CD14-positive monocyte (primary cell): ENCODE data around the gene STX8. TPM values are rescaled to one million over a fixed set of nuclear protein-coding genes. Genes with fewer than 3 reads are reported as not detected.

Experiments
- DNase-seq, 3 donors: peaks; one replicate each; pipeline ENCODE4 v3.0.0-alpha.2; 2011 to 2022
- H2AFZ ChIP-seq: 2 replicates; pipeline ENCODE4 v1.6.0; 2012; ENCODE audit warnings: mild to moderate bottlenecking, low read depth, low read length, inconsistent platforms; ENCODE audit not compliant: insufficient read depth, poor library complexity, severe bottlenecking
- H3K27ac ChIP-seq, 2 donors: 1 replicate in 1 of 2; 2 replicates in 1 of 2; pipeline ENCODE4 v1.5.1; 2012 to 2013; ENCODE audit warnings: low read length in 2 of 2, control low read depth in 1 of 2, inconsistent platforms in 1 of 2, low read depth in 1 of 2, mild to moderate bottlenecking in 1 of 2
- H3K27me3 ChIP-seq, 2 donors: one replicate each; pipeline versions ENCODE4 v1.6.0 to v1.6.1; 2011 to 2013; ENCODE audit warnings: low read length in 2 of 2; ENCODE audit not compliant: control insufficient read depth in 2 of 2, insufficient read depth in 2 of 2
- H3K36me3 ChIP-seq, 2 donors: replicated peaks in 1 of 2; 1 replicate in 1 of 2; 2 replicates in 1 of 2; pipeline versions ENCODE4 v1.5.1 to v1.6.1; 2012 to 2013; ENCODE audit warnings: low read length in 2 of 2, control low read depth in 1 of 2, inconsistent platforms in 1 of 2, mild to moderate bottlenecking in 1 of 2; ENCODE audit not compliant: insufficient read depth in 2 of 2, control insufficient read depth in 1 of 2
- H3K4me1 ChIP-seq, 2 donors: 1 replicate in 1 of 2; 2 replicates in 1 of 2; pipeline versions ENCODE4 v1.5.1 to v1.6.1; 2012 to 2013; ENCODE audit warnings: low read length in 2 of 2, control low read depth in 1 of 2, inconsistent platforms in 1 of 2, mild to moderate bottlenecking in 1 of 2, moderate library complexity in 1 of 2; ENCODE audit not compliant: insufficient read depth in 2 of 2, control insufficient read depth in 1 of 2
- H3K4me2 ChIP-seq: replicated peaks from 2 replicates; pipeline ENCODE3; 2012; ENCODE audit warnings: low read length, moderate library complexity, mild to moderate bottlenecking; ENCODE audit not compliant: poor library complexity, severe bottlenecking; ENCODE audit errors: extremely low read depth
- H3K4me3 ChIP-seq, 3 experiments: fragments of 200-600 bp in 1 of 3; sonication (generic) in 1 of 3; replicated peaks in 1 of 3; 1 replicate in 2 of 3; 2 replicates in 1 of 3; pipeline ENCODE4 v1.5.1; 2011 to 2013; ENCODE audit warnings: low read length in 3 of 3, mild to moderate bottlenecking in 3 of 3, control low read depth in 2 of 3, low read depth in 2 of 3, inconsistent platforms in 1 of 3, moderate library complexity in 1 of 3
- H3K79me2 ChIP-seq: 2 replicates; pipeline ENCODE4 v1.6.0; 2012; ENCODE audit warnings: mild to moderate bottlenecking, control low read depth, inconsistent platforms, low read length, moderate library complexity; ENCODE audit not compliant: insufficient read depth
- H3K9ac ChIP-seq: 2 replicates; pipeline ENCODE4 v1.6.0; 2017; ENCODE audit warnings: low read length, mild to moderate bottlenecking; ENCODE audit not compliant: insufficient read depth, poor library complexity, severe bottlenecking
- H3K9me3 ChIP-seq, 2 donors: replicated peaks in 1 of 2; 1 replicate in 1 of 2; 2 replicates in 1 of 2; pipeline versions ENCODE4 v1.5.1 to v1.6.1; 2012 to 2013; ENCODE audit warnings: low read length in 2 of 2, control low read depth in 1 of 2; ENCODE audit not compliant: control insufficient read depth in 1 of 2, insufficient read depth in 1 of 2
- H4K20me1 ChIP-seq: 2 replicates; pipeline ENCODE4 v1.6.0; 2012; ENCODE audit warnings: mild to moderate bottlenecking, low read length, control low read depth, moderate library complexity; ENCODE audit not compliant: insufficient read depth
- H3K27ac Mint-ChIP-seq, 7 donors: one replicate each; pipeline ENCODE4 v1.8.0; 2020; ENCODE audit warnings: mild to moderate bottlenecking in 7 of 7, mixed read lengths in 7 of 7, moderate library complexity in 6 of 7, inconsistent platforms in 2 of 7
- H3K27me3 Mint-ChIP-seq, 3 donors: one replicate each; pipeline ENCODE4 v1.8.0; 2021 to 2022; ENCODE audit warnings: low read depth in 3 of 3, mild to moderate bottlenecking in 3 of 3, mixed read lengths in 3 of 3, moderate library complexity in 3 of 3, inconsistent platforms in 1 of 3
- H3K36me3 Mint-ChIP-seq, 2 donors: one replicate each; pipeline ENCODE4 v1.8.0; 2020; ENCODE audit warnings: mixed read lengths in 2 of 2, inconsistent platforms in 1 of 2, mild to moderate bottlenecking in 1 of 2
- H3K4me1 Mint-ChIP-seq: one replicate; pipeline ENCODE4 v1.8.0; 2020; ENCODE audit warnings: mild to moderate bottlenecking, mixed read lengths
- H3K4me3 Mint-ChIP-seq, 2 donors: one replicate each; pipeline ENCODE4 v1.8.0; 2020; ENCODE audit warnings: mild to moderate bottlenecking in 2 of 2, mixed read lengths in 2 of 2, moderate library complexity in 1 of 2
- H3K9me3 Mint-ChIP-seq, 7 donors: one replicate each; pipeline ENCODE4 v1.8.0; 2020 to 2022; ENCODE audit warnings: mixed read lengths in 7 of 7, mild to moderate bottlenecking in 6 of 7, moderate library complexity in 6 of 7, inconsistent platforms in 2 of 7
- WGBS: methylation state at CpG from one replicate; pipeline ENCODE4 v1.1.5; 2013; ENCODE audit warnings: missing lambda C conversion rate; ENCODE audit not compliant: insufficient coverage; 5-methylcytosine and 5-hydroxymethylcytosine counted together
- intact Hi-C, 2 donors: fragments of 100-400 bp; cut with micrococcal nuclease; formaldehyde crosslinking; loops; one replicate each; pipeline versions ENCODE4 v1.15.0 to v1.15.1; 2023
- polyA plus RNA-seq, 3 donors: library from polyadenylated mRNA; depleted of rRNA in 1 of 3; unstranded in 2 of 3; stranded (reverse) in 1 of 3; fragments of 300-500 nt in 2 of 3; fragments of >200 nt in 1 of 3; fragmentation: Illumina TruSeq in 2 of 3; gene quantifications; 1 replicate in 2 of 3; 2 replicates in 1 of 3; pipeline ENCODE4 v1.2.3, GENCODE V29; 2012 to 2021
- TF ChIP-seq, protein P1 (sequence below): fragments of 200-600 bp; IDR thresholded peaks from one replicate; pipeline ENCODE4 v1.8.0; 2022; ENCODE audit warnings: antibody characterized with exemption, mild to moderate bottlenecking

The STX8 gene
- polyA plus RNA-seq, 3 donors = 44.4 to 170 (median 142) TPM

- H3K27ac ChIP-seq = no peak overlapping the region
- no peaks in the 10 kb centered on the region for H4K20me1 ChIP-seq
- TF ChIP-seq, protein P1, sequence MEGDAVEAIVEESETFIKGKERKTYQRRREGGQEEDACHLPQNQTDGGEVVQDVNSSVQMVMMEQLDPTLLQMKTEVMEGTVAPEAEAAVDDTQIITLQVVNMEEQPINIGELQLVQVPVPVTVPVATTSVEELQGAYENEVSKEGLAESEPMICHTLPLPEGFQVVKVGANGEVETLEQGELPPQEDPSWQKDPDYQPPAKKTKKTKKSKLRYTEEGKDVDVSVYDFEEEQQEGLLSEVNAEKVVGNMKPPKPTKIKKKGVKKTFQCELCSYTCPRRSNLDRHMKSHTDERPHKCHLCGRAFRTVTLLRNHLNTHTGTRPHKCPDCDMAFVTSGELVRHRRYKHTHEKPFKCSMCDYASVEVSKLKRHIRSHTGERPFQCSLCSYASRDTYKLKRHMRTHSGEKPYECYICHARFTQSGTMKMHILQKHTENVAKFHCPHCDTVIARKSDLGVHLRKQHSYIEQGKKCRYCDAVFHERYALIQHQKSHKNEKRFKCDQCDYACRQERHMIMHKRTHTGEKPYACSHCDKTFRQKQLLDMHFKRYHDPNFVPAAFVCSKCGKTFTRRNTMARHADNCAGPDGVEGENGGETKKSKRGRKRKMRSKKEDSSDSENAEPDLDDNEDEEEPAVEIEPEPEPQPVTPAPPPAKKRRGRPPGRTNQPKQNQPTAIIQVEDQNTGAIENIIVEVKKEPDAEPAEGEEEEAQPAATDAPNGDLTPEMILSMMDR = no peak
- no peaks in the 10 kb centered on the region for H3K4me1 ChIP-seq
- no peak overlapping the region for H3K4me3 ChIP-seq
- H3K9ac ChIP-seq = no peak overlapping the region
- H3K79me2 ChIP-seq = no peaks in the 10 kb centered on the region
- peaks cover 2 to 6% of the 10 kb centered on the region in 2 donors for H3K36me3 ChIP-seq
- H3K4me2 ChIP-seq = no peak overlapping the region
- H3K4me3 Mint-ChIP-seq = no peak overlapping the region
- H3K27ac Mint-ChIP-seq = no peak overlapping the region
- no peaks in the 10 kb centered on the region for H3K27me3 Mint-ChIP-seq
- H3K36me3 Mint-ChIP-seq = peaks cover 12 to 22% of the 10 kb centered on the region in 2 donors
- no peak overlapping the region for H2AFZ ChIP-seq
- peaks cover 20 to 49% (median 42%) of the 10 kb centered on the region in 7 donors for H3K9me3 Mint-ChIP-seq
- DNase-seq = no peak
- intact Hi-C loops = no loop called here
- H3K9me3 ChIP-seq = peaks cover 15 to 46% of the 10 kb centered on the region in 2 donors
- WGBS = 100% methylated on average over 9 of the region's 10 CpGs
- H3K27me3 ChIP-seq = no peaks in the 10 kb centered on the region
- no peaks in the 10 kb centered on the region for H3K4me1 Mint-ChIP-seq
Observed at GRCh38 chr17:9419932-9420453, 155.6 kb downstream of the STX8 start.

GRCh38 chr17:9414471-9414870 is 161.1 kb downstream of the STX8 start:
- peaks cover 2 to 11% of the 10 kb centered on the region in 2 donors for H3K36me3 Mint-ChIP-seq
- H3K79me2 ChIP-seq = no peaks in the 10 kb centered on the region
- no peaks in the 10 kb centered on the region for H3K4me1 ChIP-seq
- no peaks in the 10 kb centered on the region for H3K4me1 Mint-ChIP-seq
- DNase-seq = no peak
- H2AFZ ChIP-seq = no peak overlapping the region
- no CpG with 5 or more reads among the region's 3 CpGs for WGBS
- TF ChIP-seq, protein P1 = no peak
- no peak overlapping the region for H3K4me3 Mint-ChIP-seq
- no peak overlapping the region for H3K27ac ChIP-seq
- H3K9ac ChIP-seq = no peak overlapping the region
- no peak overlapping the region for H3K4me3 ChIP-seq
- peaks cover 10 to 30% (median 18%) of the 10 kb centered on the region in 7 donors for H3K9me3 Mint-ChIP-seq
- H4K20me1 ChIP-seq = no peaks in the 10 kb centered on the region
- H3K27me3 ChIP-seq = no peaks in the 10 kb centered on the region
- intact Hi-C loops = no loop called here
- H3K9me3 ChIP-seq = peaks cover 15 to 29% of the 10 kb centered on the region in 2 donors
- H3K4me2 ChIP-seq = no peak overlapping the region
- H3K36me3 ChIP-seq = no peaks in the 10 kb centered on the region
- no peak overlapping the region for H3K27ac Mint-ChIP-seq
- H3K27me3 Mint-ChIP-seq = no peaks in the 10 kb centered on the region
